Hepatocyte (in vitro differentiated cells): ENCODE results near the gene TMEM235. TPM values are rescaled to one million over a fixed set of nuclear protein-coding genes. Genes with fewer than 3 reads are reported as not detected.

ENCODE experiments used
- DNase-seq: peaks from one replicate; pipeline ENCODE4 v3.0.0-alpha.2; 2016; ENCODE audit warnings: low spot score
- H2AFZ ChIP-seq: fragments of 200-600 bp; sonication (generic); 2 replicates; pipeline ENCODE4 v1.6.0; 2016; ENCODE audit warnings: antibody characterized with exemption, mild to moderate bottlenecking
- H3K27ac ChIP-seq: fragments of 200-600 bp; sonication (generic); 2 replicates; pipeline ENCODE4 v1.5.1; 2016; ENCODE audit warnings: mild to moderate bottlenecking
- H3K27me3 ChIP-seq: fragments of 200-600 bp; sonication (generic); 2 replicates; pipeline ENCODE4 v1.6.1; 2016
- H3K36me3 ChIP-seq: fragments of 200-600 bp; sonication (generic); replicated peaks from 2 replicates; pipeline ENCODE4 v1.5.1; 2016; ENCODE audit warnings: low read depth; ENCODE audit not compliant: insufficient read depth
- H3K4me1 ChIP-seq: fragments of 200-600 bp; sonication (generic); 2 replicates; pipeline ENCODE4 v1.5.1; 2016; ENCODE audit warnings: mild to moderate bottlenecking, moderate library complexity; ENCODE audit not compliant: insufficient read depth
- H3K4me2 ChIP-seq: fragments of 200-600 bp; sonication (generic); 2 replicates; pipeline ENCODE4 v1.6.0; 2016
- H3K4me3 ChIP-seq: fragments of 200-600 bp; sonication (generic); 2 replicates; pipeline ENCODE4 v1.5.1; 2016; ENCODE audit warnings: mild to moderate bottlenecking
- H3K79me2 ChIP-seq: fragments of 200-600 bp; sonication (generic); 2 replicates; pipeline ENCODE4 v1.6.0; 2017; ENCODE audit warnings: mild to moderate bottlenecking
- H3K9me2 ChIP-seq: fragments of 200-600 bp; sonication (generic); replicated peaks from 2 replicates; pipeline ENCODE4 v1.6.0; 2017; ENCODE audit warnings: mild to moderate bottlenecking; ENCODE audit not compliant: insufficient read depth
- H3K9me3 ChIP-seq: fragments of 200-600 bp; sonication (generic); 2 replicates; pipeline ENCODE4 v1.5.1; 2016; ENCODE audit warnings: low read depth, mild to moderate bottlenecking
- H4K20me1 ChIP-seq: fragments of 200-600 bp; sonication (generic); 2 replicates; pipeline ENCODE4 v1.6.0; 2016; ENCODE audit warnings: mild to moderate bottlenecking; ENCODE audit not compliant: insufficient read depth, poor library complexity, severe bottlenecking
- CTCF ChIP-seq: fragments of 200-600 bp; sonication (generic); IDR thresholded peaks from 2 replicates; pipeline ENCODE4 v1.5.1; 2016; ENCODE audit warnings: antibody characterized with exemption, mild to moderate bottlenecking; ENCODE audit not compliant: poor library complexity
- EZH2 ChIP-seq: fragments of 200-600 bp; sonication (generic); IDR thresholded peaks from 2 replicates; pipeline ENCODE4 v1.6.1; 2016; ENCODE audit warnings: antibody characterized with exemption, mild to moderate bottlenecking, borderline replicate concordance
- EZH2phosphoT487 ChIP-seq: fragments of 200-600 bp; sonication (generic); IDR thresholded peaks from one replicate; pipeline ENCODE4 v1.6.1; 2018; ENCODE audit warnings: antibody characterized with exemption, mild to moderate bottlenecking, low read depth, moderate library complexity; ENCODE audit not compliant: unreplicated experiment, severe bottlenecking
- WGBS: methylation state at CpG from one replicate; pipeline ENCODE4 v1.1.6; 2016; ENCODE audit warnings: low lambda C conversion rate; ENCODE audit errors: missing lambda C conversion rate; 5-methylcytosine and 5-hydroxymethylcytosine counted together
- polyA plus RNA-seq: library from polyadenylated mRNA; unstranded; fragments of >200 nt; fragmentation: Nextera tagmentation; extraction: Ambion mirVana; gene quantifications from 2 replicates; pipeline ENCODE4 v1.2.1, GENCODE V29; 2016
- total RNA-seq: library from RNA; depleted of rRNA; stranded (reverse); fragments of >200 nt; gene quantifications from 2 replicates; pipeline ENCODE4 v1.2.3, GENCODE V29; 2014

Gene TMEM235
- total and polyA plus RNA-seq, 2 experiments from 2014 or later = 0.21 to 0.27 TPM

- no peak overlapping the region for H3K4me3 ChIP-seq
- peaks cover 10% of the 10 kb centered on the region for H3K79me2 ChIP-seq
- WGBS = 92% methylated on average over 10 of the region's 10 CpGs
- no peaks in the 10 kb centered on the region for H3K4me1 ChIP-seq
- no peaks in the 10 kb centered on the region for H4K20me1 ChIP-seq
- H3K9me2 ChIP-seq = no peaks in the 10 kb centered on the region
- DNase-seq = no peak
- no peaks in the 10 kb centered on the region for H3K36me3 ChIP-seq
- no peak overlapping the region for H3K4me2 ChIP-seq
- TF ChIP-seq CTCF (no peak), EZH2phosphoT487 (no peak), EZH2 (no peak)
- H2AFZ ChIP-seq = no peak overlapping the region
- no peak overlapping the region for H3K27ac ChIP-seq
- no peaks in the 10 kb centered on the region for H3K9me3 ChIP-seq
- H3K27me3 ChIP-seq = no peaks in the 10 kb centered on the region
Measured at GRCh38 chr17:78210111-78210510, 21.3 kb upstream of the TMEM235 start.

DNA sequence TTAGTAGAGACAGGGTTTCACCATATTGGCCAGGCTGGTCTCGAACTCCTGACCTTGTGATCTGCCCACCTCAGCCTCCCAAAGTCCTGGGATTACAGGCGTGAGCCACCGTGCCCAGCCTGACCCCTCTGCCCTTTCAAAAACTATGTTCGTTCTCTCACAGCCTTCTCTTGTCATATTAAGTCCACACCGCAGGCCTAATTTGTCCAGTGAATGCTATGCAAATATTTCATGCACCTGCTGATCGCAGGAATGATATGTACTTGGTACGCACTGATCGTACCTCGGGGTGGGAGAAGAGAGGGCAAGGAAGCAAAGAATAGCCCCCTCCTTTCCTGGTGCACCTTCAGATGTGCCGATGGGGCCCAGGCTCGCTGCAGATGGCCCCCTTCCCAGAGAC, 20.4 kb upstream of the TMEM235 start:
- Histone ChIP-seq H3K9me3 (no peaks in the 10 kb centered on the region), H3K4me2 (no peak overlapping the region), H3K4me3 (no peak overlapping the region), H2AFZ (no peak overlapping the region), H3K27ac (no peak overlapping the region), H4K20me1 (no peaks in the 10 kb centered on the region), H3K79me2 (peaks cover 18% of the 10 kb centered on the region), H3K36me3 (no peaks in the 10 kb centered on the region), H3K9me2 (no peaks in the 10 kb centered on the region), H3K4me1 (no peaks in the 10 kb centered on the region), H3K27me3 (no peaks in the 10 kb centered on the region)
- no peak for DNase-seq
- TF ChIP-seq EZH2 = no peak
- TF ChIP-seq CTCF = no peak
- TF ChIP-seq EZH2phosphoT487 = no peak
- WGBS = 73% methylated on average over 11 of the region's 11 CpGs

- no peaks in the 10 kb centered on the region for H3K27me3 ChIP-seq
- H3K4me3 ChIP-seq = peak within 1 kb of the TSS; percentile 87
- 2% methylated on average over 59 of the region's 60 CpGs for WGBS
- H3K4me2 ChIP-seq = peak within 1 kb of the TSS; percentile 99
- H3K79me2 ChIP-seq = peaks cover 29% of the 10 kb centered on the region
- DNase-seq = peak; percentile 97
- H3K9me2 ChIP-seq = no peaks in the 10 kb centered on the region
- peak within 1 kb of the TSS; percentile 89 for H2AFZ ChIP-seq
- TF ChIP-seq CTCF (no peak), EZH2 (no peak), EZH2phosphoT487 (no peak)
- no peaks in the 10 kb centered on the region for H3K4me1 ChIP-seq
- H3K27ac ChIP-seq = no peak within 1 kb of the TSS
- no peaks in the 10 kb centered on the region for H3K9me3 ChIP-seq
- H4K20me1 ChIP-seq = no peaks in the 10 kb centered on the region
- no peaks in the 10 kb centered on the region for H3K36me3 ChIP-seq
Measured at GRCh38 chr17:78214016-78214705, 17.3 kb upstream of the TMEM235 start, which contains the start of gene BIRC5. Gene BIRC5 (plus strand): TSS chr17:78214253. CDS start chr17:78214317, 64 bp downstream.
